ENCODE measurements around the gene FOXL3.

The FOXL3 gene

GRCh38 chr7:254337-255037, 35.5 kb upstream of the FOXL3 start:
- no peak for DNase-seq (ENCODE audit: low read depth in 1 of 2, low spot score in 1 of 2)

- DNase-seq (ENCODE audit: low read depth in 1 of 2, low spot score in 1 of 2), result no peak
These were observed 34.9 kb upstream of the FOXL3 start for GRCh38 chr7:255038-255435.

DNA sequence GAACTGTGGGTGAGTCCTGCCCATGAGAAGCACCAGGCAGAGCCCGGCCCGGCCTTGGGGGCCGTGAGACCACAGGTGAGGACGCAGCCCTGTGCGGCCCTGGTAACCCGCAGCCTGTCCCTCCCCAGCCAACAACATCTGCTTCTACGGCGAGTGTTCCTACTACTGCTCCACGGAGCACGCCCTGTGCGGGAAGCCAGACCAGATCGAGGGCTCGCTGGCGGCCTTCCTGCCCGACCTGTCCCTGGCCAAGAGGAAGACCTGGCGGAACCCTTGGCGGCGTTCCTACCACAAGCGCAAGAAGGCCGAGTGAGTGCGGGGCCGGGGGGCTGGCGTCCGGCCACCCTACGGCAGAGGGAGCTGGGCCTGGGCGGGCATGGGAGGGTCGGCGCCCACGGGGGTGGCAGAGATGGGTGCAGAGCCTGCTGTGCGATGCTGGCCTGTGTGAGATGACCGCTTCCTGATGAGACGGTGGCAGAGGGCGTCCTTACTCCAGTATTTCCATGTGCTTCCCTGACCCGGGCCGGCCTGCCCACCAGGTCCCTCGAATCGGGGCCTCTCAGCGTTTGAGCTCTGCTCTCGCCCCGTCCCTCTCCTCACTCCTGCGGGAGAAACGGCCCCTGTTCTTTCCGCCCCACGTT, 34.1 kb upstream of the FOXL3 start:
- no peak for DNase-seq (ENCODE audit: low read depth in 1 of 2, low spot score in 1 of 2)

GRCh38 chr7:256461-256940, 33.5 kb upstream of the FOXL3 start:
- no peak for DNase-seq (ENCODE audit: low read depth in 1 of 2, low spot score in 1 of 2)

DNA sequence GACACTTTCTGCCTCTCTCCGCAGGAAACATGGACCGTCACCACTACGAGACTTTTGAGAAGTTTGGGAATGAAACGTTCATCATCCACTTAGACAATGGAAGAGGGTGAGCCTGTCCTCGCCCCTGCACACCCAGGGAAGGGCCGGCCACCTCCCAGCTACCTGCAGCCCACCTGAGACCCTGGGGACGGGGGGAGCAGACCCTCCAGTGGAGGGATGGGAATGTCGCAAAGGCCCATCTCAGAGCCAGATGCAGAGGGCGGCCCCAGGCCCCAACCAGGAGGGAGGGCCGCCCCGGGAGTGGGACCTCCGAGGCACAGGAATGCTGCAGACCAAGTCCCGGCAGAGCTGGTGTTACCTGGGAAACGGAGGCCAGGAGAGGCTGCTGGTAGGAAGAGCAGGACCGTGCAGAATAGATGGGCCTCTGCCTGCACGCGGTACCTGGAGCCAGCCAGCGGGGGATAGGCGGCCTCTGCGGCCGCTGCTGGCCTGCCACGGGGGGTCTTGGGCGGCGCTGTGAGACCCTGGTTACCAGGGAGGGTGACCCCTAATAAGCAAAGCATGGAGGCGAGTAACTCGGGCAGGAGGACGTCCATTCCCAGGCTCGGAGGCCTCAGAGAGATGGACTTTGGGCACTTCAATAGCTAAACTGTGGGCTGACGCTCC, 32.9 kb upstream of the FOXL3 start:
- DNase-seq (ENCODE audit: low read depth in 1 of 2, low spot score in 1 of 2), result no peak

GRCh38 chr7:257647-257992, 32.4 kb upstream of the FOXL3 start:
- no peak for DNase-seq (ENCODE audit: low read depth in 1 of 2, low spot score in 1 of 2)

GRCh38 chr7:258476-259190, 31.3 kb upstream of the FOXL3 start:
- DNase-seq (ENCODE audit: low read depth in 1 of 2, low spot score in 1 of 2), result no peak

GRCh38 chr7:259191-259505, 30.8 kb upstream of the FOXL3 start:
- DNase-seq (ENCODE audit: low read depth in 1 of 2, low spot score in 1 of 2), result no peak

- DNase-seq (ENCODE audit: low read depth in 1 of 2, low spot score in 1 of 2), result no peak
These were observed 30.1 kb upstream of the FOXL3 start for GRCh38 chr7:259751-260405.

DNA sequence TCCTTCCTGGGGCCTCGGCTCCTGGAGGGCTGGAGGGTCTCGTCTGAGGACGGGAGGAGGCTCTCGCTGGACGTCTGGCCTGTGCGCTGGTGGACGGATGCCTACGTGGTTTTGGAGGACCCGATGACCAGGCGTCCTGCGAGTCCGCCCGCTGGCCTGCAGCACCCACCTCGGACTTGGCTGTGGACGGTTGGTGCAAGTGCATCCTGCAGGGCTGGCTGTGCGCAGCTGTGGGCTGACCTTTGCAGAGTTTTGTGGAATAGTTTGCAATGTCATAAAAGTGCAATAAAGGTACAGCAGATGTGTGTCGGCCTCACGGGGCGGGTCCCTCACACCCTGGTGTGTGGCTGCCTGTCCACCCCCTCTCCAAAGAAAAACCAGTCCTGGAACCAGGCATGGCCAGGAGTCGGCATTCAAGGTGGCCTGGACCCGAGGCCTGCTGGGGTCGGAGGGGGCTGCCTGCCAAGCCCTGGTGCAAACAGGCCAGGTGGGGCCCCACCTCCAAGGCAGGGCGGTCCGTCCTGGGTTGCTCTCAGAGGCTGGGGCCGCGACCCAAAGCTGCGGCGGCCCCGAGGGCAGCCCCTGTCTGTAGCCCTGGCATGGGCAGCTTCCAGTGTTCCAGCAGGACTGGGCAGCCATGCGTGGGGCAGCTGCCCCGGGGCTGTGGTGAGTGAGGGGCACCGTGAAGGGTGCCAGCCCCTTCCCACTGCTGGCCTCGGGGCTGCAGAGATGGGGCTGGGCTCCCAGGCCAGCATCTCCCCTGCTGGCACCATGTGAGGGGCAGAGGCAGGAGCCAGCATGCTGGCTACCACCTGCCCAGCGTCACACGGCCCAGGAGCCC, 29.3 kb upstream of the FOXL3 start:
- DNase-seq (ENCODE audit: low read depth in 1 of 2, low spot score in 1 of 2), result no peak

DNA sequence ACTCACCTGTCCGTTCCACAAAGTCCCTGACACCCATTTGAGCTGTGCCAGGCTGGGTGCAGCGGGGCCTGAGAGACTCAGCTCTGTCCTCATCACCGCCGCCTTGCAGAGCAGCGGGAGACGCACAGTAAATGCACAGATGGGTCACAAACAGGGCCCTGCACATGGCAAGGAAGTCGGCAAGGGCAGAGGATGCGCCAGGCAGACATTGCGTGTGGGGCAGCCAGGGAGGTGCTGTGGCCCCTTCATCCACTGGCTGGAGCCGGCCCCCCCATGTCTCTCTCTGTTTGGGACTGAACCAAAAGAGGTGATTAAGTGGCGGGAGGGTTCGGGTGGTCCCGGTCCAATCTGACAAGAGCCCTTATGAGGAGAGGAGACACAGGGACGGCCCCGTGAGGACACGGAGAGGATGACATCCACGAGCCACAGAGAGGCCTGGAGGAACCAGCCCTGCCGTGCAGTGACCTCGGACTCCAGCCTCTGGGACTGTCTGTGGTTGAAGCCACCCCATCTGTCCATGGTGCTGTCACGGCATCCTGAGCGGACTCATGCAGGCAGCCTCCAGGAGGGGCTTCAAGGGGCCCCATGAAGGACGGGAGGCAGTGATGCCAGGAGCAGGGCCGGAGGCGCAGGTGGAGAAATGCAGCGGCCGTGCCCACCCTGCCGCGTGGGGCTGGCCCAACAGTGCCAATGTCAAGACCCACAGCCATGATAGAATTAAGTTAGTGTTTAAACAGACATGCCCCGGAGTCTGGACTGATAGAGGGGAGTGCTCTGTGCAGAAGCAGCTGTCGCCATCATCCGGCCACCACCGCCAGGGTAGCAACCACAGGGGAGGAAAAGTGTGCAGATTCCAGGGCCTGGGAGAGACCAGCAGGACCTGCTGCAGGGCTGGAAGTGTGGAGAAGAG, 28.4 kb upstream of the FOXL3 start:
- DNase-seq (ENCODE audit: low read depth in 1 of 2, low spot score in 1 of 2), result no peak

- DNase-seq (ENCODE audit: low read depth in 1 of 2, low spot score in 1 of 2), result no peak
These were observed 27.8 kb upstream of the FOXL3 start for GRCh38 chr7:262251-262572.

DNA sequence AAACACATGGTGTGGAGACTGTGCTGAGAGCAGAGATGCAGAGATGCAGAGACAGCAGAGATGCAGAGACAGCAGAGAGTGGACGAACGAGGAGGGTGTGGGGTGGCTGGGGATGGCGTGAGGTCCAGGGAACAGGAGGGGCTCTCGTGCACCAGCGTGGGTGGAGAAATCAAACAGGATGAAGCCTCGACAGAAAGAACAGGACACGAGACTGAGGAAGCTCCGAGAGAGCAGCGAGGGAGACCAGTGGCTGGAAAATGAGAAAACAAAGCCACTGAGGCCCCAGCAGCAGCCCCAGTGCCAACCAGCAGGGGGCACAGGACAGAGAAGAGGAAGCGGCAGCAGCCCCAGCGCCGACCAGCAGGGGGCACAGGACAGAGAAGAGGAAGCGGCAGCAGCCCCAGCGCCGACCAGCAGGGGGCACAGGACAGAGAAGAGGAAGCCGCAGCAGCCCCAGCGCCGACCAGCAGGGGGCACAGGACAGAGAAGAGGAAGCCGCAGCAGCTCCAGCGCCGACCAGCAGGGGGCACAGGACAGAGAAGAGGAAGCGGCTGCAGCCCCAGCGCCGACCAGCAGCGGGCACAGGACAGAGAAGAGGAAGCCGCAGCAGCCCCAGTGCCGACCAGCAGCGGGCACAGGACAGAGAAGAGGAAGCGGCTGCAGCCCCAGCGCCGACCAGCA, 27.2 kb upstream of the FOXL3 start:
- peak in 1 of 2 donors; percentile 57 for DNase-seq (ENCODE audit: low read depth in 1 of 2, low spot score in 1 of 2)

GRCh38 chr7:263483-264351, 26.3 kb upstream of the FOXL3 start:
- DNase-seq (ENCODE audit: low read depth in 1 of 2, low spot score in 1 of 2), result peak in 1 of 2 donors; percentile 27

GRCh38 chr7:264541-265191, 25.3 kb upstream of the FOXL3 start:
- no peak for DNase-seq (ENCODE audit: low read depth in 1 of 2, low spot score in 1 of 2)

DNA sequence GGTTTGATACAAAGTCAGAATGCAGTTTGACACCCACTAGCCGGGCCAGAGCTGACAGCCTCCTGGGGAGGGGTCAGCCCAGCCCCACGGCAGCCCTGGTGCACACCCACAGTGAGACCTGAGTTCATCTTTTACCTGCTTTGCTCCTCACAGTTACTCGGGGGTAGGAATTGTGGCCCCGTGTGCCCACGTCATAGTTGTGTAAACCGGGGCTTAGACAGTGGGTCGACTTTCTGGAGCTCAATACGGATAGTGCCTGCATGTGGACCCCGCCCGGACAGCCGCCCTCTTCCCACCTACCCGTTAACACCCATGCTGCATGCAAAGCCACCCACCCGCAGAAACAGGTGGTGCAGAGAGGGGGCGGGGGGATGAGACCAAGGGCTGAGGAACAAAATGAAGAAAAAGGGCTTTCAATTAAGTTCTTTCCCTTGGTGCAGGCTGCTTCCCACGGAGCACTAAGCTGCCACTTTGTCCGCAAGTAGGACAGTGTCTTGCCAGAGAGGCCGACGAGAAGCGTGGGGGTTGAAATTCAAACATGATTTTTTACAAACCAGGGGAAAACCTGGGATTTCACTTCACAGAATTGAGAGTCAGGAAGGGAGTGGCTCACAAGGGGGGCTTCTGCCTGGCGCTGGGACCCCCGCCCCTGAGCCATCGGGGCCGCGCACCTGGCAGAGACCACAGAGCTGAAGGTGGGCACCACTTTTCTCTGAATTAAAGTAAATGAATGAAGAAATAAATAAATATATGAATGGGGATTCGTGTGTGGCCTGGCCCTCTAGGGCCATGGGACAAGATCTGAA, 24.6 kb upstream of the FOXL3 start:
- no peak for DNase-seq (ENCODE audit: low read depth in 1 of 2, low spot score in 1 of 2)
